Thymus (tissue), 11 donors: Measurements from ENCODE around the gene CNOT6. TPM values are rescaled to one million over a fixed set of nuclear protein-coding genes. Genes with fewer than 3 reads are reported as not detected.
"Not testable (repeated sequence)": the region's sequence is repeated elsewhere in the genome, so short reads cannot be mapped to it uniquely, and the experiment has no call there.

Experiments used
- DNase-seq, 9 donors: peaks; one replicate each; pipeline ENCODE4 v3.0.0-alpha.2; 2013; ENCODE audit warnings: low spot score in 9 of 9, low read depth in 6 of 9, missing footprints in 1 of 9
- H3K27ac ChIP-seq, 2 donors: one replicate each; pipeline ENCODE4 v1.5.1; 2013; ENCODE audit warnings: control low read depth in 1 of 2, low read depth in 1 of 2, low read length in 1 of 2, mild to moderate bottlenecking in 1 of 2, moderate library complexity in 1 of 2
- H3K27me3 ChIP-seq, 2 donors: one replicate each; pipeline ENCODE4 v1.5.1; 2013; ENCODE audit warnings: low read length in 1 of 2; ENCODE audit not compliant: control insufficient read depth in 2 of 2, insufficient read depth in 1 of 2
- H3K36me3 ChIP-seq, 2 donors: one replicate each; pipeline ENCODE4 v1.5.1; 2013; ENCODE audit warnings: low read length in 1 of 2, mild to moderate bottlenecking in 1 of 2, moderate library complexity in 1 of 2; ENCODE audit not compliant: control insufficient read depth in 2 of 2, insufficient read depth in 2 of 2
- H3K4me1 ChIP-seq, 2 donors: one replicate each; pipeline ENCODE4 v1.5.1; 2013; ENCODE audit warnings: low read length in 2 of 2; ENCODE audit not compliant: control insufficient read depth in 2 of 2, insufficient read depth in 2 of 2
- H3K4me3 ChIP-seq, 2 donors: one replicate each; pipeline ENCODE4 v1.5.1; 2013; ENCODE audit warnings: low read length in 2 of 2, control low read depth in 1 of 2, mild to moderate bottlenecking in 1 of 2
- H3K9me3 ChIP-seq, 2 donors: one replicate each; pipeline ENCODE4 v1.5.1; 2013; ENCODE audit warnings: low read length in 1 of 2, mild to moderate bottlenecking in 1 of 2; ENCODE audit not compliant: control insufficient read depth in 2 of 2, insufficient read depth in 1 of 2
- WGBS: extraction: QIAGEN DNeasy Blood & Tissue Kit; methylation state at CpG from one replicate; pipeline ENCODE4 v1.1.7; 2013; 5-methylcytosine and 5-hydroxymethylcytosine counted together
- polyA plus RNA-seq: library from polyadenylated mRNA; stranded (reverse); fragments of 200-250 nt; gene quantifications from one replicate; pipeline ENCODE4 v1.2.3, GENCODE V29; 2013
- total RNA-seq: library from RNA; stranded (reverse); fragments of 120-200 nt; gene quantifications from one replicate; pipeline ENCODE4 v1.2.4, GENCODE V29; 2013
- donor health status: healthy.

The CNOT6 gene
- total and polyA plus RNA-seq, 2 donors = 12.5 to 14.2 TPM

GRCh38 chr5:180469586-180469865 lies 24.7 kb upstream of the CNOT6 start:
- DNase-seq = no peak
- Histone ChIP-seq H3K27ac (no peak overlapping the region), H3K27me3 (peaks cover 0 to 17% of the 10 kb centered on the region in 2 donors), H3K9me3 (peaks cover 0 to 2% of the 10 kb centered on the region in 2 donors), H3K4me3 (no peak overlapping the region), H3K36me3 (no peaks in the 10 kb centered on the region), H3K4me1 (no peaks in the 10 kb centered on the region)
- WGBS = 95% methylated on average over 2 of the region's 2 CpGs

- WGBS = 100% methylated on average over 1 of the region's 1 CpG
- no peak overlapping the region for H3K27ac ChIP-seq
- H3K9me3 ChIP-seq = peaks cover 0 to 2% of the 10 kb centered on the region in 2 donors
- H3K4me3 ChIP-seq = no peak overlapping the region
- H3K36me3 ChIP-seq = no peaks in the 10 kb centered on the region
- H3K27me3 ChIP-seq = peaks cover 0 to 19% of the 10 kb centered on the region in 2 donors
- no peaks in the 10 kb centered on the region for H3K4me1 ChIP-seq
- no peak for DNase-seq
These were observed 24.3 kb upstream of the CNOT6 start for GRCh38 chr5:180469866-180470265.

GRCh38 chr5:180470361-180470760 lies 23.8 kb upstream of the CNOT6 start:
- Histone ChIP-seq H3K27me3 (peaks cover 0 to 19% of the 10 kb centered on the region in 2 donors), H3K4me1 (no peaks in the 10 kb centered on the region), H3K27ac (no peak overlapping the region), H3K4me3 (no peak overlapping the region), H3K36me3 (no peaks in the 10 kb centered on the region), H3K9me3 (peaks cover 0 to 2% of the 10 kb centered on the region in 2 donors)
- 87% methylated on average over 11 of the region's 11 CpGs for WGBS
- DNase-seq = no peak

GRCh38 chr5:180470966-180471582 lies 23.1 kb upstream of the CNOT6 start:
- H3K9me3 ChIP-seq = peaks cover 0 to 2% of the 10 kb centered on the region in 2 donors
- 35% methylated on average over 16 of the region's 16 CpGs for WGBS
- no peaks in the 10 kb centered on the region for H3K4me1 ChIP-seq
- no peak overlapping the region for H3K27ac ChIP-seq
- H3K4me3 ChIP-seq = no peak overlapping the region
- H3K27me3 ChIP-seq = peaks cover 0 to 19% of the 10 kb centered on the region in 2 donors
- H3K36me3 ChIP-seq = no peaks in the 10 kb centered on the region
- DNase-seq = peak in 7 of 9 donors; percentile 34 to 76 (median 68)

- WGBS = 77% methylated on average over 7 of the region's 7 CpGs
- no peak for DNase-seq
These were observed 22.3 kb upstream of the CNOT6 start for GRCh38 chr5:180471866-180472265.

GRCh38 chr5:180472269-180472668 lies 21.9 kb upstream of the CNOT6 start:
- H3K27ac ChIP-seq = no peak overlapping the region
- no peak overlapping the region for H3K4me3 ChIP-seq
- H3K36me3 ChIP-seq = no peaks in the 10 kb centered on the region
- no peaks in the 10 kb centered on the region for H3K4me1 ChIP-seq
- DNase-seq = no peak
- WGBS = 79% methylated on average over 4 of the region's 4 CpGs
- peaks cover 0 to 2% of the 10 kb centered on the region in 2 donors for H3K9me3 ChIP-seq
- H3K27me3 ChIP-seq = peaks cover 0 to 19% of the 10 kb centered on the region in 2 donors

More at GRCh38 chr5:180471866-180472265, 22.3 kb upstream of the CNOT6 start:
- no peaks in the 10 kb centered on the region for H3K36me3 ChIP-seq
- H3K4me3 ChIP-seq = no peak overlapping the region
- peaks cover 0 to 2% of the 10 kb centered on the region in 2 donors for H3K9me3 ChIP-seq
- peaks cover 0 to 19% of the 10 kb centered on the region in 2 donors for H3K27me3 ChIP-seq
- no peaks in the 10 kb centered on the region for H3K4me1 ChIP-seq
- H3K27ac ChIP-seq = no peak overlapping the region

- H3K4me1 ChIP-seq, H3K36me3 ChIP-seq, DNase-seq, H3K27ac ChIP-seq, H3K9me3 ChIP-seq, H3K4me3 ChIP-seq: not testable (repeated sequence)
- peaks cover 0 to 17% of the 10 kb centered on the region in 2 donors for H3K27me3 ChIP-seq
- 90% methylated on average over 8 of the region's 8 CpGs for WGBS
These were observed 20.8 kb upstream of the CNOT6 start for GRCh38 chr5:180473386-180473785.

- Histone ChIP-seq H3K4me3 (no peak overlapping the region), H3K36me3 (no peaks in the 10 kb centered on the region), H3K27ac (no peak overlapping the region), H3K9me3 (no peaks in the 10 kb centered on the region), H3K4me1 (no peaks in the 10 kb centered on the region), H3K27me3 (peaks cover 0 to 17% of the 10 kb centered on the region in 2 donors)
- DNase-seq = no peak
- WGBS = 94% methylated on average over 11 of the region's 11 CpGs
These were observed 19.6 kb upstream of the CNOT6 start for GRCh38 chr5:180474569-180474968.

GRCh38 chr5:180475969-180476524 lies 18.1 kb upstream of the CNOT6 start:
- peaks cover 0 to 10% of the 10 kb centered on the region in 2 donors for H3K27me3 ChIP-seq
- not testable (repeated sequence) for H3K27ac ChIP-seq, H3K36me3 ChIP-seq, H3K4me3 ChIP-seq, H3K9me3 ChIP-seq, DNase-seq, H3K4me1 ChIP-seq
- WGBS = 96% methylated on average over 20 of the region's 20 CpGs
